Osteocyte (in vitro differentiated cells): ENCODE data around the gene MSANTD1. TPM values are rescaled to one million over a fixed set of nuclear protein-coding genes. Genes with fewer than 3 reads are reported as not detected.

Experiments used
- DNase-seq: peaks from one replicate; pipeline ENCODE4 v3.0.0; 2021; ENCODE audit warnings: mixed read lengths; ENCODE audit not compliant: unreplicated experiment; ENCODE audit errors: extremely low spot score
- H3K27ac Mint-ChIP-seq: one replicate; pipeline ENCODE4 v1.8.0; 2021; ENCODE audit warnings: mild to moderate bottlenecking, mixed read lengths; ENCODE audit not compliant: unreplicated experiment
- H3K27me3 Mint-ChIP-seq: one replicate; pipeline ENCODE4 v1.8.0; 2021; ENCODE audit warnings: mixed read lengths; ENCODE audit not compliant: unreplicated experiment
- H3K36me3 Mint-ChIP-seq: one replicate; pipeline ENCODE4 v1.8.0; 2021; ENCODE audit warnings: mixed read lengths; ENCODE audit not compliant: unreplicated experiment
- H3K4me1 Mint-ChIP-seq: one replicate; pipeline ENCODE4 v1.8.0; 2021; ENCODE audit warnings: mixed read lengths; ENCODE audit not compliant: unreplicated experiment
- H3K4me3 Mint-ChIP-seq: one replicate; pipeline ENCODE4 v1.8.0; 2021; ENCODE audit warnings: mild to moderate bottlenecking, moderate library complexity, mixed read lengths; ENCODE audit not compliant: unreplicated experiment
- H3K9me3 Mint-ChIP-seq: one replicate; pipeline ENCODE4 v1.8.0; 2021; ENCODE audit warnings: mixed read lengths; ENCODE audit not compliant: unreplicated experiment
- CTCF ChIP-seq: fragments of 200-600 bp; sonication (generic); IDR thresholded peaks from 2 replicates; pipeline ENCODE4 v1.5.0; 2021; ENCODE audit warnings: antibody characterized with exemption, mild to moderate bottlenecking, moderate library complexity
- total RNA-seq: library from RNA; stranded (reverse); gene quantifications from 2 replicates; pipeline ENCODE4 v1.2.1, GENCODE V29; 2021

MSANTD1 gene
- total RNA-seq, 1 donor from 2014 or later = 0.83 TPM

- Mint-ChIP-seq H3K36me3 (peaks cover 27% of the 10 kb centered on the region), H3K4me1 (peaks cover 5% of the 10 kb centered on the region), H3K9me3 (no peaks in the 10 kb centered on the region), H3K4me3 (no peak overlapping the region), H3K27me3 (no peaks in the 10 kb centered on the region), H3K27ac (no peak overlapping the region)
- no peak for TF ChIP-seq CTCF
- no peak for DNase-seq
These were observed 45.8 kb upstream of the MSANTD1 start for GRCh38 chr4:3202836-3203820.

- no peak for TF ChIP-seq CTCF
- DNase-seq = no peak
- Mint-ChIP-seq H3K9me3 (no peaks in the 10 kb centered on the region), H3K4me3 (no peak overlapping the region), H3K4me1 (peaks cover 5% of the 10 kb centered on the region), H3K27me3 (no peaks in the 10 kb centered on the region), H3K27ac (no peak overlapping the region), H3K36me3 (peaks cover 32% of the 10 kb centered on the region)
These were observed 45.0 kb upstream of the MSANTD1 start for GRCh38 chr4:3203971-3204431.

GRCh38 chr4:3205995-3206394 lies 43.0 kb upstream of the MSANTD1 start:
- no peak overlapping the region for H3K4me3 Mint-ChIP-seq
- no peak overlapping the region for H3K27ac Mint-ChIP-seq
- H3K9me3 Mint-ChIP-seq = no peaks in the 10 kb centered on the region
- H3K4me1 Mint-ChIP-seq = peaks cover 5% of the 10 kb centered on the region
- H3K36me3 Mint-ChIP-seq = peaks cover 44% of the 10 kb centered on the region
- no peak for TF ChIP-seq CTCF
- no peak for DNase-seq
- H3K27me3 Mint-ChIP-seq = no peaks in the 10 kb centered on the region

- H3K27ac Mint-ChIP-seq = no peak overlapping the region
- H3K4me1 Mint-ChIP-seq = peaks cover 3% of the 10 kb centered on the region
- TF ChIP-seq CTCF = no peak
- no peaks in the 10 kb centered on the region for H3K27me3 Mint-ChIP-seq
- H3K4me3 Mint-ChIP-seq = no peak overlapping the region
- no peak for DNase-seq
- peaks cover 42% of the 10 kb centered on the region for H3K36me3 Mint-ChIP-seq
- H3K9me3 Mint-ChIP-seq = no peaks in the 10 kb centered on the region
These were observed 42.4 kb upstream of the MSANTD1 start for GRCh38 chr4:3206439-3207100.

- DNase-seq = no peak
- no peaks in the 10 kb centered on the region for H3K9me3 Mint-ChIP-seq
- no peak for TF ChIP-seq CTCF
- no peaks in the 10 kb centered on the region for H3K4me1 Mint-ChIP-seq
- no peak overlapping the region for H3K4me3 Mint-ChIP-seq
- no peaks in the 10 kb centered on the region for H3K27me3 Mint-ChIP-seq
- no peak overlapping the region for H3K27ac Mint-ChIP-seq
- peaks cover 46% of the 10 kb centered on the region for H3K36me3 Mint-ChIP-seq
These were observed 41.4 kb upstream of the MSANTD1 start for GRCh38 chr4:3207531-3208037.
